OCI-LY1 (cell line): ENCODE data around the gene SYCE1.

Experiments used
- H2AFZ ChIP-seq: fragments of 200-600 bp; sonication (generic), shearing (Covaris generic); 2 replicates; pipeline ENCODE4 v1.6.0; 2014; ENCODE audit warnings: antibody characterized with exemption, mild to moderate bottlenecking, low read length
- H3F3A ChIP-seq: fragments of 200-600 bp; sonication (generic), shearing (Covaris generic); 2 replicates; pipeline ENCODE4 v1.6.0; 2014; ENCODE audit warnings: mild to moderate bottlenecking, antibody characterized with exemption, low read length, moderate library complexity; ENCODE audit not compliant: insufficient read depth
- H3K27ac ChIP-seq: fragments of 200-600 bp; sonication (generic); 2 replicates; pipeline ENCODE4 v1.5.1; 2014; ENCODE audit warnings: low read length, mixed run types, mild to moderate bottlenecking, low read depth; ENCODE audit not compliant: poor library complexity, severe bottlenecking
- H3K27me3 ChIP-seq: fragments of 200-600 bp; sonication (generic); 2 replicates; pipeline ENCODE4 v1.6.0; 2014; ENCODE audit warnings: antibody characterized with exemption, mild to moderate bottlenecking, low read length, moderate library complexity; ENCODE audit not compliant: insufficient read depth
- H3K36me3 ChIP-seq: fragments of 200-600 bp; sonication (generic); 2 replicates; pipeline ENCODE4 v1.6.1; 2014; ENCODE audit warnings: mild to moderate bottlenecking, antibody characterized with exemption, low read length, moderate library complexity, mixed read lengths; ENCODE audit not compliant: insufficient read depth
- H3K4me1 ChIP-seq: fragments of 200-600 bp; sonication (generic); 2 replicates; pipeline ENCODE4 v1.5.1; 2014; ENCODE audit warnings: mild to moderate bottlenecking, low read length, moderate library complexity; ENCODE audit not compliant: insufficient read depth, severe bottlenecking
- H3K4me2 ChIP-seq: fragments of 200-600 bp; sonication (generic), shearing (Covaris generic); 2 replicates; pipeline ENCODE4 v1.6.1; 2014; ENCODE audit warnings: low read length
- H3K4me3 ChIP-seq: fragments of 200-600 bp; sonication (generic); 2 replicates; pipeline ENCODE4 v1.5.1; 2014; ENCODE audit warnings: low read length, low read depth, mild to moderate bottlenecking, mixed read lengths; ENCODE audit not compliant: poor library complexity, severe bottlenecking
- H3K79me2 ChIP-seq: fragments of 200-600 bp; shearing (Covaris generic); 2 replicates; pipeline ENCODE4 v1.6.1; 2016; ENCODE audit warnings: mixed run types, low read length, mixed read lengths; ENCODE audit not compliant: insufficient read depth
- H3K9ac ChIP-seq: fragments of 200-600 bp; sonication (generic), shearing (Covaris generic); 2 replicates; pipeline ENCODE4 v1.6.1; 2014; ENCODE audit warnings: mild to moderate bottlenecking, low read length, mixed read lengths
- H3K9me2 ChIP-seq: fragments of 200-600 bp; sonication (generic), shearing (Covaris generic); 2 replicates; pipeline ENCODE4 v1.6.1; 2014; ENCODE audit warnings: low read depth, mild to moderate bottlenecking, low read length, mixed read lengths
- H3K9me3 ChIP-seq: fragments of 200-600 bp; shearing (Covaris generic); 2 replicates; pipeline ENCODE4 v1.6.1; 2014; ENCODE audit warnings: low read length, mixed read lengths
- H4K20me1 ChIP-seq: fragments of 200-600 bp; sonication (generic), shearing (Covaris generic); 2 replicates; pipeline ENCODE4 v1.6.0; 2016; ENCODE audit warnings: mild to moderate bottlenecking, low read length; ENCODE audit not compliant: insufficient read depth
- EZH2 ChIP-seq: fragments of 200-600 bp; sonication (generic), shearing (Covaris generic); IDR thresholded peaks from 2 replicates; pipeline ENCODE4 v1.8.0; 2017; ENCODE audit warnings: borderline replicate concordance, mixed run types, mild to moderate bottlenecking, antibody characterized with exemption, low read length, moderate library complexity, mixed read lengths
- TF ChIP-seq, protein P1 (sequence below): fragments of 200-600 bp; sonication (generic), shearing (Covaris generic); IDR thresholded peaks from 2 replicates; pipeline ENCODE4 v1.5.1; 2017; ENCODE audit warnings: mild to moderate bottlenecking, antibody characterized with exemption, low read length, moderate library complexity, mixed read lengths

The SYCE1 gene

GRCh38 chr10:133567609-133568286 lies 2.4 kb upstream of the SYCE1 start:
- no peak overlapping the region for H3K27ac ChIP-seq
- no peaks in the 10 kb centered on the region for H3K27me3 ChIP-seq
- no peak overlapping the region for H3K9ac ChIP-seq
- H4K20me1 ChIP-seq: no peaks in the 10 kb centered on the region
- no peaks in the 10 kb centered on the region for H3K4me1 ChIP-seq
- no peaks in the 10 kb centered on the region for H3K9me2 ChIP-seq
- TF ChIP-seq, protein P1, sequence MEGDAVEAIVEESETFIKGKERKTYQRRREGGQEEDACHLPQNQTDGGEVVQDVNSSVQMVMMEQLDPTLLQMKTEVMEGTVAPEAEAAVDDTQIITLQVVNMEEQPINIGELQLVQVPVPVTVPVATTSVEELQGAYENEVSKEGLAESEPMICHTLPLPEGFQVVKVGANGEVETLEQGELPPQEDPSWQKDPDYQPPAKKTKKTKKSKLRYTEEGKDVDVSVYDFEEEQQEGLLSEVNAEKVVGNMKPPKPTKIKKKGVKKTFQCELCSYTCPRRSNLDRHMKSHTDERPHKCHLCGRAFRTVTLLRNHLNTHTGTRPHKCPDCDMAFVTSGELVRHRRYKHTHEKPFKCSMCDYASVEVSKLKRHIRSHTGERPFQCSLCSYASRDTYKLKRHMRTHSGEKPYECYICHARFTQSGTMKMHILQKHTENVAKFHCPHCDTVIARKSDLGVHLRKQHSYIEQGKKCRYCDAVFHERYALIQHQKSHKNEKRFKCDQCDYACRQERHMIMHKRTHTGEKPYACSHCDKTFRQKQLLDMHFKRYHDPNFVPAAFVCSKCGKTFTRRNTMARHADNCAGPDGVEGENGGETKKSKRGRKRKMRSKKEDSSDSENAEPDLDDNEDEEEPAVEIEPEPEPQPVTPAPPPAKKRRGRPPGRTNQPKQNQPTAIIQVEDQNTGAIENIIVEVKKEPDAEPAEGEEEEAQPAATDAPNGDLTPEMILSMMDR: no peak
- TF ChIP-seq EZH2: no peak
- H3K4me3 ChIP-seq: no peak overlapping the region
- H3K4me2 ChIP-seq: no peak overlapping the region
- no peaks in the 10 kb centered on the region for H3K9me3 ChIP-seq
- no peaks in the 10 kb centered on the region for H3F3A ChIP-seq
- H2AFZ ChIP-seq: no peak overlapping the region
- H3K79me2 ChIP-seq: no peaks in the 10 kb centered on the region
- no peaks in the 10 kb centered on the region for H3K36me3 ChIP-seq

DNA sequence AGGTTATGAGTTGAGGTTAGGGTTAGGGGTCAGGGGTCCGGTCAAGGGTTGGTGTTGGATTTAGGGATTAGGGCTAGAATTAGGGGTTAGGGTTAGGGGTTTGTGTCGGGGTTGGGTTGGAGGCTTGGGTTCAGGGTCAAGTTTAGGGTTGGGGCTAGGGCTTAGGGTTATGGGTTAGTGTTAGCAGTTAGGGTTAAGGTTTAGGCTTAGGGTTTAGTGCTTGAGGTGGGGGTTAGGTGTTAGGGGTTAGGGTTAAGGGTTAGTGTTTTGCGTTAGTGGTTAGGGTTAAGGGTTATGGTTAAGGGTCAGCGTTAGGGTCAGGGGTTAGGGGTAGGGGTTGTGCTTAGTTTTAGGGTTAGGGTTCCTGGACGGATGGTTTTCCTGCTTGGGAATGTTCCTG lies 1.7 kb upstream of the SYCE1 start:
- H3K27me3 ChIP-seq: no peaks in the 10 kb centered on the region
- H3F3A ChIP-seq: no peaks in the 10 kb centered on the region
- TF ChIP-seq, protein P1: no peak
- TF ChIP-seq EZH2: no peak
- H3K36me3 ChIP-seq: no peaks in the 10 kb centered on the region
- no peak overlapping the region for H2AFZ ChIP-seq
- no peaks in the 10 kb centered on the region for H4K20me1 ChIP-seq
- no peaks in the 10 kb centered on the region for H3K79me2 ChIP-seq
- H3K27ac ChIP-seq: no peak overlapping the region
- no peaks in the 10 kb centered on the region for H3K9me3 ChIP-seq
- no peak overlapping the region for H3K4me3 ChIP-seq
- H3K9me2 ChIP-seq: no peaks in the 10 kb centered on the region
- H3K4me2 ChIP-seq: no peak overlapping the region
- H3K9ac ChIP-seq: no peak overlapping the region
- no peaks in the 10 kb centered on the region for H3K4me1 ChIP-seq

DNA sequence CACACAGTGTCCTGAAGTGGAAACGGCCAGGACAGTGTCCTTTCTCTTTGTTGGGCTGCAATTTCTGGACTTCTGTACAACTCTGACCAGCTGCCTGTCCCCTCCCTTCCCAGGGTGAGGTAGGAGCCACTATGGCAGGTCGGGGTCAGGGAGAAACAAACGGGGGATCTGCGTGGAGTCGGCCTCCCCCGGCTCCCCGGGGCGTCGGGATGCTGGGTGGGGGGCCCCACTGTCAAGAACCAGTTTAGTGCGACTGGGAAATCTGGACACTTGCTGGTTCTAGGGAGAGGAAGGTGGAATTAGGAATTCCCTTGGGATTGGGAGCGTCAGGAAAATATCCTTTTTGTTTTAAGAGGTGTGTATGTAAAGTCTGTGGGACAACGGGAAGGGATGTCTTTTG lies 567 bp downstream of the SYCE1 start:
- H3F3A ChIP-seq: no peaks in the 10 kb centered on the region
- H3K27ac ChIP-seq: no peak overlapping the region
- H3K4me3 ChIP-seq: no peak overlapping the region
- TF ChIP-seq EZH2: no peak
- H3K9me3 ChIP-seq: no peaks in the 10 kb centered on the region
- no peaks in the 10 kb centered on the region for H3K27me3 ChIP-seq
- H3K9ac ChIP-seq: no peak overlapping the region
- H4K20me1 ChIP-seq: no peaks in the 10 kb centered on the region
- H3K79me2 ChIP-seq: no peaks in the 10 kb centered on the region
- no peaks in the 10 kb centered on the region for H3K36me3 ChIP-seq
- H3K4me2 ChIP-seq: no peak overlapping the region
- no peak overlapping the region for H2AFZ ChIP-seq
- H3K9me2 ChIP-seq: no peaks in the 10 kb centered on the region
- no peaks in the 10 kb centered on the region for H3K4me1 ChIP-seq

GRCh38 chr10:133559216-133559615 lies 6.2 kb downstream of the SYCE1 start:
- no peaks in the 10 kb centered on the region for H3K9me3 ChIP-seq
- H3K79me2 ChIP-seq: no peaks in the 10 kb centered on the region
- H3K4me1 ChIP-seq: no peaks in the 10 kb centered on the region
- no peak for TF ChIP-seq EZH2
- TF ChIP-seq, protein P1: no peak
- H2AFZ ChIP-seq: no peak overlapping the region
- no peak overlapping the region for H3K9ac ChIP-seq
- no peak overlapping the region for H3K4me2 ChIP-seq
- no peaks in the 10 kb centered on the region for H3K36me3 ChIP-seq
- H4K20me1 ChIP-seq: no peaks in the 10 kb centered on the region
- H3K27ac ChIP-seq: no peak overlapping the region
- H3K27me3 ChIP-seq: no peaks in the 10 kb centered on the region
- no peaks in the 10 kb centered on the region for H3F3A ChIP-seq
- H3K9me2 ChIP-seq: no peaks in the 10 kb centered on the region
- H3K4me3 ChIP-seq: no peak overlapping the region
